H1 (cell line): ENCODE results near the gene GCLM. TPM values are rescaled to one million over a fixed set of nuclear protein-coding genes. Genes with fewer than 3 reads are reported as not detected.
A peak's percentile ranks its signal among the peaks of the same experiment; 100 is the strongest.

ENCODE experiments used
- CTCF ChIA-PET: fragments of 300-600 bp; sonication (Branson Sonifier 250); formaldehyde crosslinking; loops from one replicate; lab custom pipeline; 2021; ENCODE audit not compliant: partially characterized antibody; lab: Charles Lee
- POLR2A ChIA-PET: fragments of 300-600 bp; sonication (Branson Sonifier 250); formaldehyde crosslinking; loops from one replicate; lab custom pipeline; 2021; ENCODE audit warnings: inconsistent platforms; ENCODE audit not compliant: partially characterized antibody; lab: Charles Lee
- DNase-seq, 2 experiments: peaks; one replicate each; pipeline versions ENCODE4 v3.0.0 to v3.0.0-alpha.2; 2010 to 2022; ENCODE audit warnings: low spot score in 2 of 2, low read depth in 1 of 2, mixed read lengths in 1 of 2
- FAIRE-seq: peaks from 2 replicates; lab custom pipeline; 2011; peaks lifted over from hg19 to GRCh38; lab: Jason Lieb, UNC
- H2AFZ ChIP-seq: 2 replicates; pipeline ENCODE4 v1.8.1; 2012; ENCODE audit warnings: low read length, inconsistent platforms
- H2AK5ac ChIP-seq: 2 replicates; pipeline ENCODE4 v1.6.1; 2013; ENCODE audit warnings: low read depth, low read length
- H2BK120ac ChIP-seq: replicated peaks from 2 replicates; pipeline ENCODE3; 2013; ENCODE audit warnings: low read depth, low read length, inconsistent platforms
- H2BK12ac ChIP-seq: 2 replicates; pipeline ENCODE4 v1.6.1; 2013; ENCODE audit warnings: low read depth, low read length
- H2BK15ac ChIP-seq: 2 replicates; pipeline ENCODE4 v1.6.1; 2013; ENCODE audit warnings: low read length
- H2BK20ac ChIP-seq: 2 replicates; pipeline ENCODE4 v1.6.1; 2013; ENCODE audit warnings: low read length
- H2BK5ac ChIP-seq: 2 replicates; pipeline ENCODE4 v1.6.1; 2013; ENCODE audit warnings: low read depth, low read length
- H3K14ac ChIP-seq: 2 replicates; pipeline ENCODE4 v1.6.1; 2013; ENCODE audit warnings: inconsistent platforms; ENCODE audit not compliant: insufficient read length
- H3K18ac ChIP-seq: 2 replicates; pipeline ENCODE4 v1.6.1; 2013; ENCODE audit warnings: low read length; ENCODE audit errors: extremely low read depth
- H3K23ac ChIP-seq: 2 replicates; pipeline ENCODE4 v1.6.1; 2013; ENCODE audit warnings: inconsistent platforms; ENCODE audit not compliant: insufficient read length
- H3K23me2 ChIP-seq: 2 replicates; pipeline ENCODE4 v1.6.1; 2013; ENCODE audit warnings: low read depth, low read length
- H3K27ac ChIP-seq: 2 replicates; pipeline ENCODE4 v1.6.1; 2011; ENCODE audit warnings: low read depth, low read length, inconsistent platforms
- H3K27me3 ChIP-seq, 4 experiments: replicated peaks in 1 of 4; 1 replicate in 1 of 4; 2 replicates in 3 of 4; pipeline versions ENCODE4 v1.6.1 to v1.8.1; 2011 to 2013; ENCODE audit warnings: low read length in 3 of 4, mild to moderate bottlenecking in 3 of 4, inconsistent platforms in 2 of 4, mixed read lengths in 2 of 4, moderate library complexity in 1 of 4; ENCODE audit not compliant: control insufficient read depth in 3 of 4, insufficient read depth in 3 of 4; ENCODE audit errors: extremely low read depth in 1 of 4
- H3K36me3 ChIP-seq, 4 experiments: 2 replicates each; pipeline versions ENCODE4 v1.6.1 to v1.8.1; 2011 to 2013; ENCODE audit warnings: mild to moderate bottlenecking in 4 of 4, low read length in 3 of 4, moderate library complexity in 2 of 4, control low read depth in 1 of 4, inconsistent platforms in 1 of 4; ENCODE audit not compliant: insufficient read depth in 4 of 4, control insufficient read depth in 2 of 4
- H3K4ac ChIP-seq: replicated peaks from 2 replicates; pipeline ENCODE3; 2013; ENCODE audit warnings: low read length, low read depth, mixed read lengths, inconsistent platforms; ENCODE audit not compliant: insufficient read length
- H3K4me1 ChIP-seq, 4 experiments: replicated peaks in 1 of 4; 1 replicate in 1 of 4; 2 replicates in 3 of 4; pipeline versions ENCODE4 v1.6.1 to v1.8.1; 2011 to 2013; ENCODE audit warnings: low read length in 3 of 4, inconsistent platforms in 2 of 4, mixed read lengths in 1 of 4; ENCODE audit not compliant: insufficient read depth in 4 of 4, control insufficient read depth in 3 of 4
- H3K4me2 ChIP-seq, 2 experiments: 2 replicates each; pipeline versions ENCODE4 v1.6.1 to v1.8.1; 2011 to 2013; ENCODE audit warnings: low read depth in 2 of 2, low read length in 2 of 2, control low read depth in 1 of 2, inconsistent platforms in 1 of 2, mild to moderate bottlenecking in 1 of 2; ENCODE audit not compliant: insufficient read depth in 1 of 2
- H3K4me3 ChIP-seq, 4 experiments: fragments of 200-600, 300-600 bp in 1 of 4; sonication (generic), shearing (Covaris generic), sonication (Bioruptor Twin) in 1 of 4; 2 replicates each; pipeline versions ENCODE4 v1.5.1 to v1.8.1; 2011 to 2016; ENCODE audit warnings: low read length in 4 of 4, low read depth in 3 of 4, control low read depth in 2 of 4, inconsistent platforms in 2 of 4, mild to moderate bottlenecking in 2 of 4, mixed read lengths in 1 of 4, moderate library complexity in 1 of 4; ENCODE audit not compliant: insufficient read depth in 2 of 4; ENCODE audit errors: extremely low read depth in 1 of 4
- H3K56ac ChIP-seq: replicated peaks from 2 replicates; pipeline ENCODE3; 2013; ENCODE audit warnings: low read depth, mild to moderate bottlenecking, mixed read lengths, low read length, inconsistent platforms; ENCODE audit not compliant: insufficient read length
- H3K79me1 ChIP-seq: 2 replicates; pipeline ENCODE4 v1.6.1; 2013; ENCODE audit warnings: low read depth, low read length, control low read depth
- H3K79me2 ChIP-seq, 2 experiments: 2 replicates each; pipeline versions ENCODE4 v1.6.1 to v1.8.1; 2012 to 2013; ENCODE audit warnings: low read length in 2 of 2, mild to moderate bottlenecking in 2 of 2, inconsistent platforms in 1 of 2; ENCODE audit not compliant: insufficient read depth in 2 of 2, control insufficient read depth in 1 of 2
- H3K9ac ChIP-seq, 4 experiments: replicated peaks in 1 of 4; 1 replicate in 1 of 4; 2 replicates in 3 of 4; pipeline versions ENCODE4 v1.6.1 to v1.8.1; 2011 to 2013; ENCODE audit warnings: low read depth in 3 of 4, low read length in 3 of 4, control low read depth in 2 of 4, mild to moderate bottlenecking in 2 of 4, moderate library complexity in 2 of 4, inconsistent platforms in 1 of 4; ENCODE audit errors: extremely low read depth in 1 of 4
- H3K9me3 ChIP-seq, 2 experiments: 2 replicates each; pipeline versions ENCODE4 v1.6.1 to v1.8.1; 2012 to 2013; ENCODE audit warnings: mild to moderate bottlenecking in 2 of 2, moderate library complexity in 2 of 2, control low read depth in 1 of 2, inconsistent platforms in 1 of 2, low read depth in 1 of 2, low read length in 1 of 2, mixed read lengths in 1 of 2; ENCODE audit not compliant: insufficient read depth in 2 of 2
- H4K20me1 ChIP-seq, 2 experiments: replicated peaks in 1 of 2; 2 replicates each; pipeline versions ENCODE3 to v1.8.1; 2011 to 2013; ENCODE audit warnings: inconsistent platforms in 2 of 2, low read length in 2 of 2, mild to moderate bottlenecking in 1 of 2; ENCODE audit not compliant: insufficient read depth in 2 of 2, control insufficient read depth in 1 of 2
- H4K5ac ChIP-seq: 2 replicates; pipeline ENCODE4 v1.6.1; 2013; ENCODE audit warnings: low read length, low read depth, mixed read lengths, inconsistent platforms; ENCODE audit not compliant: insufficient read length
- H4K8ac ChIP-seq: 2 replicates; pipeline ENCODE4 v1.8.0; 2013; ENCODE audit warnings: mild to moderate bottlenecking, moderate library complexity, low read length, inconsistent platforms; ENCODE audit not compliant: insufficient read depth; ENCODE audit errors: extremely low read depth
- H4K91ac ChIP-seq: replicated peaks from 2 replicates; pipeline ENCODE3; 2013; ENCODE audit warnings: low read length, mixed read lengths, inconsistent platforms; ENCODE audit not compliant: insufficient read length
- ASH2L ChIP-seq: fragments of 200-600, 300-600 bp; sonication (generic); IDR thresholded peaks from one replicate; pipeline ENCODE4 v1.7.1; 2017; ENCODE audit warnings: low read length
- BACH1 ChIP-seq: IDR thresholded peaks from 2 replicates; pipeline ENCODE4 v1.6.1; 2012; ENCODE audit warnings: low read length, improper control_type of control experiment
- CHD1 ChIP-seq: IDR thresholded peaks from 2 replicates; pipeline ENCODE4 v1.6.1; 2012; ENCODE audit warnings: low read depth, low read length, improper control_type of control experiment
- EZH2 ChIP-seq: fragments of 200-600 bp; sonication (generic); IDR thresholded peaks from 2 replicates; pipeline ENCODE4 v1.7.1; 2012; ENCODE audit warnings: low read depth, mild to moderate bottlenecking, moderate library complexity, low read length, inconsistent platforms; ENCODE audit not compliant: severe bottlenecking
- GABPA ChIP-seq: IDR thresholded peaks from 2 replicates; pipeline ENCODE4 v1.6.1; 2011; ENCODE audit warnings: mild to moderate bottlenecking, low read length, moderate library complexity, borderline replicate concordance; ENCODE audit not compliant: insufficient read depth
- JUND ChIP-seq: IDR thresholded peaks from 2 replicates; pipeline ENCODE4 v1.6.1; 2011; ENCODE audit warnings: mild to moderate bottlenecking, improper control_type of control experiment, low read length
- MAFK ChIP-seq: IDR thresholded peaks from 2 replicates; pipeline ENCODE4 v1.6.1; 2012; ENCODE audit warnings: low read depth, mild to moderate bottlenecking, improper control_type of control experiment, low read length
- POLR2A ChIP-seq, 2 experiments: IDR thresholded peaks; 1 replicate in 1 of 2; 2 replicates in 1 of 2; pipeline ENCODE4 v1.6.1; 2011; ENCODE audit warnings: low read depth in 2 of 2, low read length in 2 of 2, mild to moderate bottlenecking in 2 of 2; ENCODE audit errors: control extremely low read depth in 1 of 2
- RNF2 ChIP-seq: fragments of 200-900, 300-1000 bp; sonication (generic); IDR thresholded peaks from 2 replicates; pipeline ENCODE4 v1.7.1; 2016; ENCODE audit warnings: borderline replicate concordance, low read depth, mild to moderate bottlenecking, antibody characterized with exemption, low read length; ENCODE audit not compliant: poor library complexity, severe bottlenecking; ENCODE audit errors: missing control alignments
- SP2 ChIP-seq: IDR thresholded peaks from 2 replicates; pipeline ENCODE4 v1.6.1; 2012; ENCODE audit warnings: mild to moderate bottlenecking, low read length, inconsistent platforms
- SUZ12 ChIP-seq: fragments of 200-600 bp; sonication (generic); IDR thresholded peaks from 2 replicates; pipeline ENCODE4 v1.6.1; 2012; ENCODE audit warnings: mild to moderate bottlenecking, inconsistent platforms, low read length, moderate library complexity, mixed read lengths
- TBP ChIP-seq: IDR thresholded peaks from 2 replicates; pipeline ENCODE4 v1.6.1; 2011; ENCODE audit warnings: low read depth, low read length, improper control_type of control experiment
- TCF12 ChIP-seq: IDR thresholded peaks from 2 replicates; pipeline ENCODE4 v1.6.1; 2011; ENCODE audit warnings: low read depth, mild to moderate bottlenecking, low read length
- TEAD4 ChIP-seq: IDR thresholded peaks from 2 replicates; pipeline ENCODE4 v1.6.1; 2012; ENCODE audit warnings: low read depth, low read length, inconsistent platforms, mixed read lengths
- ZNF274 ChIP-seq: IDR thresholded peaks from 2 replicates; pipeline ENCODE4 v1.7.0; 2012; ENCODE audit warnings: low read length, borderline replicate concordance; ENCODE audit errors: extremely low read depth
- WGBS, 2 experiments: shearing (Covaris generic) in 1 of 2; methylation state at CpG; one replicate each; pipeline versions ENCODE4 v1.1.6 to v1.1.7; 2013 to 2015; ENCODE audit warnings: low lambda C conversion rate in 2 of 2, mixed read lengths in 2 of 2, inconsistent platforms in 1 of 2, low coverage in 1 of 2, missing lambda C conversion rate in 1 of 2; ENCODE audit not compliant: insufficient replicate concordance in 2 of 2, insufficient coverage in 1 of 2, insufficient read length in 1 of 2; ENCODE audit errors: extremely low coverage in 1 of 2, missing lambda C conversion rate in 1 of 2; 5-methylcytosine and 5-hydroxymethylcytosine counted together
- polyA plus RNA-seq, 7 experiments: library from polyadenylated mRNA; depleted of rRNA in 3 of 7; stranded (reverse) in 5 of 7; unstranded in 2 of 7; fragments of >200 nt in 5 of 7; fragments of 200-250 nt in 2 of 7; gene quantifications; 1 replicate in 5 of 7; 2 replicates in 1 of 7; 4 replicates in 1 of 7; pipeline versions ENCODE4 v1.2.1 to v1.2.3, GENCODE V29; 2011 to 2013; ENCODE audit warnings: missing spikeins in 2 of 7, mixed read lengths in 2 of 7
- total RNA-seq: library from RNA; stranded (reverse); fragmentation: NEBNext Ultra II Directional; extraction: Animal tissue kit (Norgen Biotek cat#: 25700); gene quantifications from 2 replicates; pipeline ENCODE4 v1.2.1, GENCODE V29; 2021

GCLM gene
- total and polyA plus RNA-seq, 2 of the 8 experiments (the other 6 are each of a cell fraction or from before 2014, with no cell fraction given): 3.1 to 12.8 TPM

DNA sequence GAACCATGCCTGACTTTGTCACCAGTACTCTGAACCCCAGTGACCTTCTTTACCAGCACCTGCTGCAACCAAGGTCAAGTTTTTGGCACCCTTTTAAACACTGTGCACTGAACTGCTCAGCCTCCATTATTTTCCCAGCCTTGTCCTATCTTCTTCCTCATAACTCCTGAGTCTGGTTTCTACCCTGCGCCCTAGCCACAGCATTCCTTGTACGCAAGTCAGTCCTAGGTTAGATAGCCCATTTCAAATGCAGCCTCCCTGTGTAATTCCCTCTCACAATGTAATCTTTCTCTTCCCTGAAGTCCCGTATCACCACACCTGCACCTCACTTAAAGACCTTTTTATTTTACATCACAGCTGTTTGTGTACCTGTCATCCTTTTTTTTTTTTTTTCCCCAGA lies 67.5 kb downstream of the GCLM start:
- CTCF ChIA-PET: interaction anchor here (0.6 to 14.0 kb wide), 8 partner anchors 10 to 635 kb away, joined by 3 to 324 read pairs (median 4); partner anchors contain the start of gene BCAR3
- POLR2A ChIA-PET: interaction anchor here (0.7 kb wide), 1 partner anchor 23 kb away, joined by 3 read pairs; no protein-coding TSS in a partner anchor
- H4K8ac ChIP-seq: no peak overlapping the region
- TF ChIP-seq TEAD4 (no peak), TCF12 (no peak), SUZ12 (no peak), SP2 (no peak), TBP (no peak), EZH2 (no peak), POLR2A (IDR thresholded peaks at IDR 0.05; ENCODE audit: control extremely low read depth in 1 of 2, low read depth in 2 of 2, low read length in 2 of 2) (no peak), ZNF274 (no peak), CHD1 (no peak), ASH2L (no peak), BACH1 (no peak), JUND (no peak), MAFK (no peak), RNF2 (no peak), GABPA (no peak)

More for the DNA sequence above, 67.5 kb downstream of the GCLM start:
- Histone ChIP-seq H3K79me1 (no peaks in the 10 kb centered on the region), H3K36me3 (no peaks in the 10 kb centered on the region; a peak in 1 of 8 replicates), H2BK20ac (no peak overlapping the region), H3K23ac (no peak overlapping the region), H2BK15ac (no peak overlapping the region), H3K4me1 (peaks cover 0 to 10% (median 3%) of the 10 kb centered on the region in 4 experiments; a peak in 2 of 7 replicates), H4K91ac (no peak overlapping the region), H3K9me3 (no peaks in the 10 kb centered on the region), H3K56ac (no peak overlapping the region), H3K18ac (no peak overlapping the region), H3K23me2 (peaks cover 4% of the 10 kb centered on the region; the same call in 1 of the 2 replicates), H3K4me2 (no peak overlapping the region), H3K4me3 (no peak overlapping the region), H3K4ac (no peak overlapping the region), H3K79me2 (no peaks in the 10 kb centered on the region), H2AK5ac (peak overlapping the region; percentile 29; the same call in 1 of the 2 replicates), H2BK5ac (no peak overlapping the region), H4K5ac (no peak overlapping the region), H4K20me1 (no peaks in the 10 kb centered on the region), H2AFZ (no peak overlapping the region), H3K27me3 (no peaks in the 10 kb centered on the region; a peak in 1 of 7 replicates), H3K14ac (no peak overlapping the region), H2BK120ac (no peak overlapping the region), H3K27ac (no peak overlapping the region), H3K9ac (no peak overlapping the region), H2BK12ac (no peak overlapping the region)
- no peak for FAIRE-seq
- no peak for DNase-seq
- WGBS, 2 experiments: 93% methylated on average over 3 of the region's 3 CpGs; no CpG with 5 or more reads in 1 of the 2 experiments
